Endodermal cell (in vitro differentiated cells): ENCODE measurements around the gene ZNF780B. TPM values are rescaled to one million over a fixed set of nuclear protein-coding genes. Genes with fewer than 3 reads are reported as not detected.

Source experiments
- DNase-seq: peaks from one replicate; pipeline ENCODE4 v3.0.0-alpha.2; 2017
- H3K27ac ChIP-seq: 2 replicates; pipeline ENCODE4 v1.5.1; 2013; ENCODE audit warnings: mild to moderate bottlenecking, low read depth, low read length, moderate library complexity
- H3K27me3 ChIP-seq: 2 replicates; pipeline ENCODE4 v1.6.1; 2013; ENCODE audit warnings: mild to moderate bottlenecking, low read length, moderate library complexity; ENCODE audit not compliant: insufficient read depth, control insufficient read depth, poor library complexity, severe bottlenecking
- H3K36me3 ChIP-seq: 2 replicates; pipeline ENCODE4 v1.7.0; 2013; ENCODE audit warnings: mild to moderate bottlenecking, low read length, moderate library complexity; ENCODE audit not compliant: control insufficient read depth, insufficient read depth
- H3K4me1 ChIP-seq: one replicate; pipeline ENCODE4 v1.7.0; 2013; ENCODE audit warnings: low read length; ENCODE audit not compliant: control insufficient read depth, insufficient read depth
- H3K4me3 ChIP-seq: 2 replicates; pipeline ENCODE4 v1.5.1; 2013; ENCODE audit warnings: mild to moderate bottlenecking, low read length, moderate library complexity
- H3K9ac ChIP-seq: 2 replicates; pipeline ENCODE4 v1.6.1; 2013; ENCODE audit warnings: mild to moderate bottlenecking, low read length, moderate library complexity; ENCODE audit not compliant: poor library complexity, severe bottlenecking; ENCODE audit errors: extremely low read depth
- H3K9me3 ChIP-seq: 2 replicates; pipeline ENCODE4 v1.6.1; 2013; ENCODE audit warnings: mild to moderate bottlenecking, low read length, moderate library complexity; ENCODE audit not compliant: control insufficient read depth
- H3K27ac Mint-ChIP-seq: 2 replicates; pipeline ENCODE4 v1.8.0; 2020; ENCODE audit warnings: mixed read lengths
- H3K27me3 Mint-ChIP-seq: 2 replicates; pipeline ENCODE4 v1.8.0; 2021; ENCODE audit warnings: mild to moderate bottlenecking, mixed read lengths; ENCODE audit not compliant: insufficient read depth
- H3K36me3 Mint-ChIP-seq: 2 replicates; pipeline ENCODE4 v1.8.0; 2020; ENCODE audit warnings: low read depth, mixed read lengths
- H3K4me1 Mint-ChIP-seq: 2 replicates; pipeline ENCODE4 v1.8.0; 2020; ENCODE audit warnings: mixed read lengths
- H3K4me3 Mint-ChIP-seq: 2 replicates; pipeline ENCODE4 v1.8.0; 2020; ENCODE audit warnings: mild to moderate bottlenecking, moderate library complexity, mixed read lengths
- H3K9me3 Mint-ChIP-seq: 2 replicates; pipeline ENCODE4 v1.8.0; 2020; ENCODE audit warnings: mild to moderate bottlenecking, mixed read lengths
- WGBS, 2 experiments: methylation state at CpG; one replicate each; pipeline versions ENCODE4 v1.1.5 to v1.1.7; 2013; ENCODE audit warnings: missing lambda C conversion rate in 2 of 2, mixed read lengths in 1 of 2; ENCODE audit not compliant: insufficient coverage in 1 of 2, insufficient read length in 1 of 2; 5-methylcytosine and 5-hydroxymethylcytosine counted together
- total RNA-seq, 2 donors: library from RNA; stranded (reverse); fragmentation: NEBNext Ultra II Directional in 1 of 2; extraction: Animal tissue kit (Norgen Biotek cat#: 25700) in 1 of 2; gene quantifications; 2 replicates in 1 of 2; 3 replicates in 1 of 2; pipeline ENCODE4 v1.2.1, GENCODE V29; 2021
- TF ChIP-seq, protein P1 (sequence below): fragments of 200-600 bp; sonication (generic); conservative IDR thresholded peaks from 2 replicates; pipeline ENCODE4 v1.5.0; 2021; ENCODE audit warnings: antibody characterized with exemption, mild to moderate bottlenecking

The ZNF780B gene
- total RNA-seq, 2 donors from 2014 or later: 24.7 to 30.5 TPM

GRCh38 chr19:39993605-39994004 lies 62.4 kb downstream of the ZNF780B start:
- no peak overlapping the region for H3K27ac ChIP-seq
- H3K36me3 ChIP-seq: no peaks in the 10 kb centered on the region
- DNase-seq: no peak
- WGBS, 2 experiments: 83 to 97% methylated on average over 1 of the region's 1 CpG
- Mint-ChIP-seq H3K9me3 (peaks cover 34% of the 10 kb centered on the region), H3K4me1 (peaks cover 8% of the 10 kb centered on the region), H3K27me3 (no peaks in the 10 kb centered on the region), H3K4me3 (no peak overlapping the region), H3K27ac (no peak overlapping the region), H3K36me3 (peaks cover 11% of the 10 kb centered on the region)
- no peak overlapping the region for H3K4me3 ChIP-seq
- no peaks in the 10 kb centered on the region for H3K4me1 ChIP-seq
- peaks cover 22% of the 10 kb centered on the region for H3K9me3 ChIP-seq
- no peak overlapping the region for H3K9ac ChIP-seq
- TF ChIP-seq, protein P1, sequence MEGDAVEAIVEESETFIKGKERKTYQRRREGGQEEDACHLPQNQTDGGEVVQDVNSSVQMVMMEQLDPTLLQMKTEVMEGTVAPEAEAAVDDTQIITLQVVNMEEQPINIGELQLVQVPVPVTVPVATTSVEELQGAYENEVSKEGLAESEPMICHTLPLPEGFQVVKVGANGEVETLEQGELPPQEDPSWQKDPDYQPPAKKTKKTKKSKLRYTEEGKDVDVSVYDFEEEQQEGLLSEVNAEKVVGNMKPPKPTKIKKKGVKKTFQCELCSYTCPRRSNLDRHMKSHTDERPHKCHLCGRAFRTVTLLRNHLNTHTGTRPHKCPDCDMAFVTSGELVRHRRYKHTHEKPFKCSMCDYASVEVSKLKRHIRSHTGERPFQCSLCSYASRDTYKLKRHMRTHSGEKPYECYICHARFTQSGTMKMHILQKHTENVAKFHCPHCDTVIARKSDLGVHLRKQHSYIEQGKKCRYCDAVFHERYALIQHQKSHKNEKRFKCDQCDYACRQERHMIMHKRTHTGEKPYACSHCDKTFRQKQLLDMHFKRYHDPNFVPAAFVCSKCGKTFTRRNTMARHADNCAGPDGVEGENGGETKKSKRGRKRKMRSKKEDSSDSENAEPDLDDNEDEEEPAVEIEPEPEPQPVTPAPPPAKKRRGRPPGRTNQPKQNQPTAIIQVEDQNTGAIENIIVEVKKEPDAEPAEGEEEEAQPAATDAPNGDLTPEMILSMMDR: no peak
- H3K27me3 ChIP-seq: no peaks in the 10 kb centered on the region

- H3K9ac ChIP-seq: no peak overlapping the region
- H3K9me3 ChIP-seq: peaks cover 45% of the 10 kb centered on the region
- no peaks in the 10 kb centered on the region for H3K4me1 ChIP-seq
- H3K4me3 ChIP-seq: no peak overlapping the region
- no peak for DNase-seq
- no peak overlapping the region for H3K4me3 Mint-ChIP-seq
- TF ChIP-seq, protein P1: no peak
- WGBS, 2 experiments: 93% methylated on average over 1 of the region's 1 CpG; no CpG with 5 or more reads in 1 of the 2 experiments
- peaks cover 15% of the 10 kb centered on the region for H3K36me3 ChIP-seq
- H3K27ac Mint-ChIP-seq: no peak overlapping the region
- no peaks in the 10 kb centered on the region for H3K27me3 Mint-ChIP-seq
- no peaks in the 10 kb centered on the region for H3K27me3 ChIP-seq
- no peaks in the 10 kb centered on the region for H3K4me1 Mint-ChIP-seq
- no peak overlapping the region for H3K27ac ChIP-seq
- peaks cover 46% of the 10 kb centered on the region for H3K9me3 Mint-ChIP-seq
- H3K36me3 Mint-ChIP-seq: peaks cover 34% of the 10 kb centered on the region
Measured at GRCh38 chr19:39987596-39987995, 68.4 kb downstream of the ZNF780B start.

- Histone ChIP-seq H3K27ac (no peak overlapping the region), H3K4me1 (no peaks in the 10 kb centered on the region), H3K9me3 (peaks cover 49% of the 10 kb centered on the region), H3K36me3 (peaks cover 19% of the 10 kb centered on the region), H3K27me3 (no peaks in the 10 kb centered on the region), H3K4me3 (no peak overlapping the region), H3K9ac (no peak overlapping the region)
- Mint-ChIP-seq H3K4me3 (no peak overlapping the region), H3K36me3 (peaks cover 38% of the 10 kb centered on the region), H3K27me3 (no peaks in the 10 kb centered on the region), H3K27ac (no peak overlapping the region), H3K9me3 (peaks cover 45% of the 10 kb centered on the region), H3K4me1 (no peaks in the 10 kb centered on the region)
- TF ChIP-seq, protein P1: no peak
- DNase-seq: no peak
Measured at GRCh38 chr19:39987167-39987566, 68.9 kb downstream of the ZNF780B start.
